ENCODE data around the gene CWF19L2.
"Not testable (repeated sequence)": the region's sequence is repeated elsewhere in the genome, so short reads cannot be mapped to it uniquely, and the experiment has no call there.

CWF19L2 gene

DNA sequence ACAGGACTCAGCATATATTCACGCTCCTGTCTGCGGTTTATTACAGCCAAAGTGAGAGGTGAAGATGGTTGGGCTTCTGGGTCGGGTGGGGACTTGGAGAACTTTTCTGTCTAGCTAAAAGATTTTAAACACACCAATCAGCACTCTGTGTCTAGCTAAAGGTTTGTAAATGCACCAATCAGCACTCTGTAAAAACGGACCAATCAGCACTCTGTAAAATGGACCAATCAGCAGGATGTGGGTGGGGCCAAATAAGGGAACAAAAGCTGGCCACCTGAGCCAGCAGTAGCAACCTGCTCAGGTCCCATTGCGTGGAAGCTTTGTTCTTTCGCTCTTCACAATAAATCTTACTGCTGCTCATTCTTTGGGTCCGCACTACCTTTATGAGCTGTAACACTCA lies 39.7 kb upstream of the CWF19L2 start:
- H2AFZ ChIP-seq (ENCODE audit: insufficient read depth, low read length, poor library complexity); H2BK12ac ChIP-seq (ENCODE audit: low read length); H3K4me2 ChIP-seq (ENCODE audit: low read length); H3K27me3 ChIP-seq (ENCODE audit: insufficient read depth, low read length); H4K8ac ChIP-seq (ENCODE audit: low read depth, low read length); H4K12ac ChIP-seq (ENCODE audit: low read depth, low read length); H2BK120ac ChIP-seq (ENCODE audit: insufficient read depth, low read length, poor library complexity); H2BK5ac ChIP-seq (ENCODE audit: low read depth, low read length, poor library complexity); H4K91ac ChIP-seq (ENCODE audit: low read depth, low read length); H3K79me2 ChIP-seq (ENCODE audit: control insufficient read depth, insufficient read depth, low read length, poor library complexity); H3K23ac ChIP-seq (ENCODE audit: low read length); H3K4ac ChIP-seq (ENCODE audit: low read depth, low read length); H3K14ac ChIP-seq (ENCODE audit: low read length); H3K18ac ChIP-seq (ENCODE audit: low read length); H2AK5ac ChIP-seq (ENCODE audit: low read length); H3K79me1 ChIP-seq (ENCODE audit: low read length); H3K27ac ChIP-seq (ENCODE audit: low read depth, low read length); H3K9ac ChIP-seq (ENCODE audit: low read length); H3K4me1 ChIP-seq (ENCODE audit: control insufficient read depth in 1 of 2, insufficient read depth in 2 of 2, low read length in 2 of 2); H3K36me3 ChIP-seq (ENCODE audit: control insufficient read depth in 1 of 2, insufficient read depth in 2 of 2, low read length in 2 of 2); DNase-seq; H3K4me3 ChIP-seq (ENCODE audit: low read depth, low read length); H3K9me3 ChIP-seq (ENCODE audit: insufficient read depth, low read depth, low read length): not testable (repeated sequence)
- WGBS (ENCODE audit: extremely low coverage, insufficient coverage, insufficient read length) = no CpG with 5 or more reads among the region's 7 CpGs

DNA sequence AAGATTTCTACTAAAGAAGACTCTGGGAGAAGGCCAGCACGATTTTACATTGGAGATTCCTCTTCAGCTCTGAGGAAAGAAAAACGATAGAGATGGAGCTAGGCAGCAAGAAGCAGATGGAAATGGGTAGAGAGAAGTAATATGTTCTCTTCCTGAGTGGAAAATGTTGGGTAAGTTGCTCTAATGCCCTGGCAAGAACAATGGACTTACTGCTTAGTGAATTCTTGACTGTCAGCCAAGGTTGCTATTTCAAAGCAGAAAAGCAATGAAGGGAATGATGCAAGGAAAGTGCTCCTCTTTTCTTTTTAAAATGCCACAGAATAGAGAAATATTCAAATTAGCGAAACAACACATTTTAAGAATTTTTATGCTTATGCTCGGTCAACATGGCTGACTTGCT lies 38.4 kb upstream of the CWF19L2 start:
- WGBS (ENCODE audit: extremely low coverage, insufficient coverage, insufficient read length) = no CpG with 5 or more reads among the region's 4 CpGs
- no peaks in the 10 kb centered on the region for H3K9me3 ChIP-seq (ENCODE audit: insufficient read depth, low read depth, low read length)
- H2AFZ ChIP-seq (ENCODE audit: insufficient read depth, low read length, poor library complexity) = no peak overlapping the region
- no peak overlapping the region for H3K4me2 ChIP-seq (ENCODE audit: low read length)
- H4K8ac ChIP-seq (ENCODE audit: low read depth, low read length) = no peak overlapping the region
- H3K27me3 ChIP-seq (ENCODE audit: insufficient read depth, low read length) = no peaks in the 10 kb centered on the region
- no peak overlapping the region for H2AK5ac ChIP-seq (ENCODE audit: low read length)
- H2BK5ac ChIP-seq (ENCODE audit: low read depth, low read length, poor library complexity) = no peak overlapping the region
- H3K79me2 ChIP-seq (ENCODE audit: control insufficient read depth, insufficient read depth, low read length, poor library complexity) = no peaks in the 10 kb centered on the region
- H4K12ac ChIP-seq (ENCODE audit: low read depth, low read length) = no peak overlapping the region
- no peaks in the 10 kb centered on the region for H3K79me1 ChIP-seq (ENCODE audit: low read length)
- no peak overlapping the region for H3K9ac ChIP-seq (ENCODE audit: low read length)
- H3K4me3 ChIP-seq (ENCODE audit: low read depth, low read length) = no peak overlapping the region
- DNase-seq = no peak
- no peak overlapping the region for H2BK120ac ChIP-seq (ENCODE audit: insufficient read depth, low read length, poor library complexity)
- H2BK12ac ChIP-seq (ENCODE audit: low read length) = no peak overlapping the region
- H3K14ac ChIP-seq (ENCODE audit: low read length) = no peak overlapping the region
- H3K4me1 ChIP-seq (ENCODE audit: control insufficient read depth in 1 of 2, insufficient read depth in 2 of 2, low read length in 2 of 2) = no peaks in the 10 kb centered on the region
- no peak overlapping the region for H4K91ac ChIP-seq (ENCODE audit: low read depth, low read length)
- no peaks in the 10 kb centered on the region for H3K36me3 ChIP-seq (ENCODE audit: control insufficient read depth in 1 of 2, insufficient read depth in 2 of 2, low read length in 2 of 2)
- no peak overlapping the region for H3K27ac ChIP-seq (ENCODE audit: low read depth, low read length)
- H3K23ac ChIP-seq (ENCODE audit: low read length) = no peak overlapping the region
- H3K18ac ChIP-seq (ENCODE audit: low read length) = no peak overlapping the region
- H3K4ac ChIP-seq (ENCODE audit: low read depth, low read length) = no peak overlapping the region

DNA sequence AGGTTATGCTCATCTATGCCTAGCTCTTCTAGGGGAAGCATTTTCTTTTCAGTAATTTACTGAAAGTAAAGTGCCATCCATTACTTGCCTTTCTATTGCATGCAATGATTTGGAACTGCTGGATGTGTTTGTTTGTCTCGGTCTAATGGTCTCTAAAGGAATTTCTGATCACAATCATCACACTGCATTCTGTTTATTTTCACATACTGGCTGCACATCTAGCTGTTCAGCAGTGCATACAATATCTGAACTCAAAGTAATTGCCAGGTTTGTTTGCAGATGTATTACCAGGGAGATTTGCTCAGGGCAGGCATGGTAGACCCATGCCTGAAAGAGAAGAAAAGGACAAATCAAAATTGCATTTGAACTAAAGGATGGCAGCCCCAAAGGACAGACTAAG lies 36.4 kb upstream of the CWF19L2 start:
- no peak overlapping the region for H3K4ac ChIP-seq (ENCODE audit: low read depth, low read length)
- H3K9ac ChIP-seq (ENCODE audit: low read length) = no peak overlapping the region
- no CpG with 5 or more reads among the region's 1 CpG for WGBS (ENCODE audit: extremely low coverage, insufficient coverage, insufficient read length)
- H4K12ac ChIP-seq (ENCODE audit: low read depth, low read length) = no peak overlapping the region
- H3K14ac ChIP-seq (ENCODE audit: low read length) = no peak overlapping the region
- no peaks in the 10 kb centered on the region for H3K79me2 ChIP-seq (ENCODE audit: control insufficient read depth, insufficient read depth, low read length, poor library complexity)
- no peak overlapping the region for H2BK12ac ChIP-seq (ENCODE audit: low read length)
- no peaks in the 10 kb centered on the region for H3K27me3 ChIP-seq (ENCODE audit: insufficient read depth, low read length)
- no peak overlapping the region for H2BK5ac ChIP-seq (ENCODE audit: low read depth, low read length, poor library complexity)
- no peaks in the 10 kb centered on the region for H3K79me1 ChIP-seq (ENCODE audit: low read length)
- H3K23ac ChIP-seq (ENCODE audit: low read length) = no peak overlapping the region
- no peak overlapping the region for H4K8ac ChIP-seq (ENCODE audit: low read depth, low read length)
- no peak overlapping the region for H2BK120ac ChIP-seq (ENCODE audit: insufficient read depth, low read length, poor library complexity)
- H2AK5ac ChIP-seq (ENCODE audit: low read length) = no peak overlapping the region
- no peaks in the 10 kb centered on the region for H3K4me1 ChIP-seq (ENCODE audit: control insufficient read depth in 1 of 2, insufficient read depth in 2 of 2, low read length in 2 of 2)
- no peaks in the 10 kb centered on the region for H3K36me3 ChIP-seq (ENCODE audit: control insufficient read depth in 1 of 2, insufficient read depth in 2 of 2, low read length in 2 of 2)
- H3K4me2 ChIP-seq (ENCODE audit: low read length) = no peak overlapping the region
- no peak overlapping the region for H3K18ac ChIP-seq (ENCODE audit: low read length)
- no peak overlapping the region for H2AFZ ChIP-seq (ENCODE audit: insufficient read depth, low read length, poor library complexity)
- no peaks in the 10 kb centered on the region for H3K9me3 ChIP-seq (ENCODE audit: insufficient read depth, low read depth, low read length)
- H3K4me3 ChIP-seq (ENCODE audit: low read depth, low read length) = no peak overlapping the region
- no peak overlapping the region for H3K27ac ChIP-seq (ENCODE audit: low read depth, low read length)
- DNase-seq = no peak
- no peak overlapping the region for H4K91ac ChIP-seq (ENCODE audit: low read depth, low read length)

DNA sequence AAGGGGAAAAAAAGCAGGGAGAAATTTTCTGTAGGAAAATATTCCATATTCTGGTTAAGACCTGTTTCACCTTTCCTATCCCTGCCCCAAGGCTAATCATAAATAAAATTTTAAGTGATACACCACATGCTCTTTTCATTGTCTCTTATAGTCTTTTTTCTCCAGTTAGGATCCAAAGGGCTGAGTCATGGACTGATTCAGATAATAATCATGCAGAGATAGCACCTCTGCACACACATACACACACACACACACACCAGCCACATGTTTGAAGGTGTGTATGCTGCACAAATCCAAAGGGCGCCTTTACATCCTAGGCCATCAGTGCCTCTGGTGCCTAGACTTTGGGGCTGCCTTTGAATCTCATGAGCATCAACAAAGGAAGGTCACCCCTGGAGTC lies 35.5 kb upstream of the CWF19L2 start:
- WGBS (ENCODE audit: extremely low coverage, insufficient coverage, insufficient read length) = no CpG with 5 or more reads among the region's 1 CpG
- Histone ChIP-seq H2AFZ (ENCODE audit: insufficient read depth, low read length, poor library complexity) (no peak overlapping the region), H3K4ac (ENCODE audit: low read depth, low read length) (no peak overlapping the region), H2AK5ac (ENCODE audit: low read length) (no peak overlapping the region), H3K36me3 (ENCODE audit: control insufficient read depth in 1 of 2, insufficient read depth in 2 of 2, low read length in 2 of 2) (no peaks in the 10 kb centered on the region), H3K4me2 (ENCODE audit: low read length) (no peak overlapping the region), H4K8ac (ENCODE audit: low read depth, low read length) (no peak overlapping the region), H3K18ac (ENCODE audit: low read length) (no peak overlapping the region), H3K23ac (ENCODE audit: low read length) (no peak overlapping the region), H2BK5ac (ENCODE audit: low read depth, low read length, poor library complexity) (no peak overlapping the region), H3K27me3 (ENCODE audit: insufficient read depth, low read length) (no peaks in the 10 kb centered on the region), H3K4me1 (ENCODE audit: control insufficient read depth in 1 of 2, insufficient read depth in 2 of 2, low read length in 2 of 2) (no peaks in the 10 kb centered on the region), H3K9me3 (ENCODE audit: insufficient read depth, low read depth, low read length) (no peaks in the 10 kb centered on the region), H2BK120ac (ENCODE audit: insufficient read depth, low read length, poor library complexity) (no peak overlapping the region), H3K27ac (ENCODE audit: low read depth, low read length) (no peak overlapping the region), H2BK12ac (ENCODE audit: low read length) (no peak overlapping the region), H3K4me3 (ENCODE audit: low read depth, low read length) (no peak overlapping the region), H3K79me2 (ENCODE audit: control insufficient read depth, insufficient read depth, low read length, poor library complexity) (no peaks in the 10 kb centered on the region), H3K9ac (ENCODE audit: low read length) (no peak overlapping the region), H4K12ac (ENCODE audit: low read depth, low read length) (no peak overlapping the region), H4K91ac (ENCODE audit: low read depth, low read length) (no peak overlapping the region), H3K14ac (ENCODE audit: low read length) (no peak overlapping the region), H3K79me1 (ENCODE audit: low read length) (no peaks in the 10 kb centered on the region)
- peak in 1 of 2 donors; percentile 36 for DNase-seq

Measured in trophoblast cell (in vitro differentiated cells and primary cell).